NCI-H2196 treated with DMSO at 0.1 percent for 48 hours (cell line): Measurements from ENCODE around the gene FOXP3.

Source experiments
- DNase-seq: peaks from one replicate; lab custom pipeline; 2025; ENCODE audit not compliant: unreplicated experiment; lab: John Stamatoyannopoulos, UW

FOXP3 gene

GRCh38 chrX:49250578-49250977 lies 13.9 kb downstream of the FOXP3 start:
- no peak for DNase-seq

DNA sequence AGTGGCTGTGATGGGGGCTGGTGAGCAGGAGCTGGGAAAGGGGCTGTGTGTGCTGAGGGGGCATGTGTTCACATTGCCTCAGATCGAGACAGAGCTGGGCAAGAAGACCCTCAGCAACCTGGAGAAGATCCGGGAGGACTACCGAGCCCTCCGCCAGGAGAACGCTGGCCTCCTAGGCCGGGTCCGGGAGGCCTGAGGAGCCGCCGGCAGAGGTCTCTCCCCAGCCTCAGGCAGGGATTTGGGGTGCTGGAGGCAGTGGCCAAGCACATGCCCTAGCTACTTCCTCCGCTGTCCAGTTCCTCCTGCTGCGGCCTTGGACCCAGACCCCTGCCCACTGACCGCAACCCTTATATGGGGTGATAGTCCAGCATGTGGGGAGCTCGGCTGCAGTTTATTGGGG lies 14.4 kb downstream of the FOXP3 start:
- no peak for DNase-seq

DNA sequence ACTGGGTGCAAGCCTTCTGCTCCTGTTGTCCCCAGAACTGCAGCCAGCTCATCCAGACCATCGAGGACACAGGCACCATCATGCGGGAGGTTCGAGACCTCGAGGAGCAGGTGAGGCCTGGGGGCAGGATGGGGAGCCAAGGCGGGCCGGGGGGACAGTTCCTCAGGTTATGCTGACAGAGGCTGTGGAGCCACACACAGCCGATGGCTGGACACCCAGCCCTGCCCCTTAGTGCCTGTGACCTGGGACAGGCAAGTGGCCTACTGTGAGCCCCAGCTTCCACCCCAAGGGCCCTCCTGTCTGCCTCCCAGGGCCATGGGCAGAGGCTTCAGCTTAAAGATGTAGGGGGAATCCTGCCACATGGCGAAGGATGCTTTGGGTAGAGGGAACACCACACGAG lies 14.9 kb downstream of the FOXP3 start:
- DNase-seq = no peak

- no peak for DNase-seq
Observed at GRCh38 chrX:49249071-49249470, 15.4 kb downstream of the FOXP3 start.

- no peak for DNase-seq
Observed at GRCh38 chrX:49247916-49248811, 16.3 kb downstream of the FOXP3 start.

DNA sequence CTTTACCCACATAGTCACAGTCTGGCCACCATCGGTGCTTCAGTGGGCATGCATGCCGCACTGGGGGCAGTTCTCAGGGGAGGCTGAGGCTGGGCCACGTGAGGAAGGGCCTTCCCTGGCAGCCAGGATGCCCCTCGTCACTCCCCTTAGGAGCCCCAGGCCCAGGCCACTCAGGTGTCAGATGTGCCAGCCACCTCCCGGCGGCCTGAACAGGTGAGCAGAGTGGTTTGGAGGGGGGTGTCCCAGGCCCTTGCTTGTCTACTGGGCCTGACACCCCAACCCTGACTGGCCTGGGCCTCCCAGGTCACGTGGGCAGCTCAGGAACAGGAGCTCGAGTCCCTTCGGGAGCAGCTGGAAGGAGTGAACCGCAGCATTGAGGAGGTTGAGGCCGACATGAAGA lies 17.2 kb downstream of the FOXP3 start:
- DNase-seq = no peak

GRCh38 chrX:49246541-49246940 lies 18.0 kb downstream of the FOXP3 start:
- no peak for DNase-seq

GRCh38 chrX:49244207-49244606 lies 20.3 kb downstream of the FOXP3 start:
- no peak for DNase-seq

DNA sequence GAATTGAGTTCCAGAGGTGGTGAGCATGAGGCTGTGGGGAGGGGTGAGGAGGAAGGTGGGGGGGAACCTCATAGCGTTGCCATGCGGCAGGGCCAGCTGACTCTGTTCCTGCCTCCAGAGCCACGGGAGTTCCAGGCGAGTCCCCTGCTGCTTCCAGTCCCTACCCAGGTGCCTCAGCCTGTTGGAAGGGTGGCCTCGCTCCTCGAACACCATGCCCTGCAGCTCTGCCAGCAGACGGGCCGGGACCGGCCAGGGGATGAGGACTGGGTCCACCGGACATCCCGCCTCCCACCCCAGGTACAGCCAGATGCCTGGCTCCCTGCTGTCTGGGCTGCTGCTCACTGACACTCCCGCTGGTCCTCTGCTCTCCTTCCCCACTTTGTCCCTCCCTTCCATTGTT lies 21.3 kb downstream of the FOXP3 start:
- DNase-seq = no peak

DNA sequence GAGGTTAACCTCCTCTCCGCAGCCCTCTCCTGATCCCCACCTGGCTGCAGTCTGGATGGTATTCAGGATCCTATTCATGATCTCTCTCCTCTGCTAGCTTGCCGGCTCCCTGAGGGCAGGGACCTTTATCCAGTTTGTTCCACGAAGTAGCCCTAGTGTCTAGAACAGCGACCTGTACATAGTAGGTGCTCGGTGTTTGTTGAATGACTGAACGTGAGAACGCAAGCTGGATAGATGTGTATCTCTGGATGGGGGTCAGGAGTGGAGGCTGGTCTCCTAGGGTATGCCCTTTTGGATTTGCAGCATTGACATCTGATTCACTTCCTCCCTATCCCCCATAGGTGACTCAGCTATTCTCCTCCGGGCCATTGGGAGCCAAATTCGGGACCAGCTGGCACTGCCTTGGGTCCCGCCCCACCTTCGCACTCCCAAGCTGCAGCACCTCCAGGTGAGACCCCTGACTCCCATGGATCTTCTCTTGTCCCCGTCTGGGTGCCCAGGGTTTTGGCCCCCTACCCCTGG lies 21.9 kb downstream of the FOXP3 start:
- no peak for DNase-seq

- DNase-seq = no peak
Observed at GRCh38 chrX:49238735-49239134, 25.8 kb downstream of the FOXP3 start.

- DNase-seq = no peak
Observed at GRCh38 chrX:49237060-49237459, 27.4 kb downstream of the FOXP3 start.

GRCh38 chrX:49233887-49234555 lies 30.5 kb downstream of the FOXP3 start:
- DNase-seq = no peak

DNA sequence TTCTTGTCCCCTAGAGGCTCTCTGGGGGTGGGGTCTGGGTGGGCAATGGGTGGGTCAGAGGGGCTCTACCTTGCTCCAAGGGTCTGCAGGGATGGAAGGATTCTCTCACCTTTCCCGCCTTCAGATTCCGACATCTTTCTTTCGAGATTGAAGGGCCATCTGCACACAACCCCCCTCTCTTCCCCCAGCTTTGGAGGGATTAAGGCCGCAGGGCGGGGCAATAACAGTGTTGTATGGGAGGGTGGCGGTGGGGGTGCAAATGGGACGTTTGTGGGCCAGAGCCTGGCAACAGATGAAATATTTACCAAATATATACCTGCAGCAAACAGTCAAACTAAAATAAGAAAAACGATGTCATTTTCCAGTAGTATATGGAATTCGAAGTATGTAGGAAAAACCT lies 31.3 kb downstream of the FOXP3 start, which contains the start of gene CACNA1F:
TSS of gene CACNA1F (minus strand) at position 165 of the 400 bp plus-strand sequence. CDS start at position 134, 31 bp downstream.
- DNase-seq = no peak

GRCh38 chrX:49232525-49232924 lies 32.0 kb downstream of the FOXP3 start:
- DNase-seq = no peak

DNA sequence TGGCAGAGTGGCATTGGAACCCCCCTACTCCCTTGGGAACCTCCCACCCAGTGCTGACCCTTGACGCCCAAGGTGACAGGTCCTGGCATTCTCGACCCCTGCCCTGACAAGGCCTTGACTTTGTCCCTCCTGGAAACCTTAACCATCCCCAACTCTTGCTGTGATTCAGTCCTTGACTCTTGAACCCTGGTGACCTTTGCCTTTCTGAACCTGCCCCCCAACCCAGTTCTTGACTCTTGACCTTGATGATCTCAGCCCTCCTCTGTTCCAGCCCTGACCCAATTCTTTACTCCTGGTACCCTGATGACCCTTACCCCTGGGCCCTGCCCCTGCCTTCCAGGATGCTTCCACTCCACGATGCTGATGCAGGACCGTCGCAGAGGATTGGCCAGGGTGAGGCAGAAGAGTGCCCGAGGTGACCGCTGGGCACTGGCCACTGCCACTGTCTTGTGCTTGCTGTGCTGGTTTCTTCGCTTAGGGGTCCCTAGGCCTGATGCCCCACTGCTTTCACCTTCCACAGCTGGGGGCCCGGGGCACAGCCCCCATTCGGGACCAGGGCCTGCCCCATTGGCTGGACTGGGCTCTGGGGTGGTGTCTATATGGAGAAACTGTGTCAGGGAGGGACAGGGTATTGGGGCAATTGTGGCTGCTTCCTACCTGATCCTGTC lies 33.0 kb downstream of the FOXP3 start:
- no peak for DNase-seq

GRCh38 chrX:49230500-49231232 lies 33.8 kb downstream of the FOXP3 start:
- DNase-seq = peak; percentile 59

GRCh38 chrX:49228185-49228584 lies 36.3 kb downstream of the FOXP3 start:
- no peak for DNase-seq

DNA sequence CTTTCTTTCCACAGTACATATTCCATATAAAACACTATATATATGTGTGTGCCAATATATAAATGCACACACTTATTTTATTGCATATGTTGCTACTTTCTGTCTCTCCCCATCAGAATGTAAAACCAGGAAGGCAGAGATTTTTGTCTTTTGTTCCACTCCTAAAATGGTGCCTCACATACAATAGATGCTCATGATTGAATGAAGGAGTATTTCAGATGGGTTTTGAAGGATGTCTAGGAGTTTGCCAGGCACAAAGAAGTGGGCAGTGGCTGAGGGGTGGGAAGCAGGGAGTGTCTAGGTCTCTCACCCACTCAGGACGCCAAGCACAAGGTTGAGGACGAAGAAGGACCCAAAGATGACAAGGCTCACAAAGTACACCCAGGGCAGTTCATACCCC lies 36.8 kb downstream of the FOXP3 start:
- no peak for DNase-seq

- no peak for DNase-seq
Observed at GRCh38 chrX:49226946-49227345, 37.6 kb downstream of the FOXP3 start.

DNA sequence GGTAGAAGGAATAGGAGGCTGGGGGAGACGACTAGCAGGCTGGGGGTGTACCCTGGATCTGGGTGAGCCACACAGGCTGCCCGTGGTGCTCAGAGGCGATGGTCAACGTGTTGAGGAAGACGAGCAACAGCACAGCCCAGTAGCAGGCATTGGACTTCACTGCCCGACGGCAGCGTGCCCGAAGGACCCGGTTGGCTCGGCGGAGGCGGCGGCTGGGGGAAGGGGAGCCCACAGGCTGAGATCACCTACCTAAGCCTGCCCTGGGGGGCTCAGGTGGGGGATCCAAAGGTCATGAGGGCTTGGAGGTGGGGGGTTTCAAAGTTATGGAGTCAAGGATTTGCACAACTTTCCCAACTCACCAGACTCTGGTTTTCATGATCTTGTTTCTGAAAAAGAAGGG lies 38.7 kb downstream of the FOXP3 start:
- no peak for DNase-seq
